GM21737 (cell line): Measurements from ENCODE around the gene LMAN2.
A peak's percentile ranks its signal among the peaks of the same experiment; 100 is the strongest.
"Not testable (repeated sequence)": the region's sequence is repeated elsewhere in the genome, so short reads cannot be mapped to it uniquely, and the experiment has no call there.

ENCODE experiments used
- ATAC-seq: cut with Tn5 transposase; IDR thresholded peaks from one replicate; pipeline ENCODE4 v1.9.1; 2021; ENCODE audit warnings: mild to moderate bottlenecking, moderate library complexity; ENCODE audit not compliant: unreplicated experiment

The LMAN2 gene

GRCh38 chr5:177309351-177310191 lies 41.9 kb downstream of the LMAN2 start:
- ATAC-seq, result no peak

- no peak for ATAC-seq
Measured at GRCh38 chr5:177308740-177309139, 42.7 kb downstream of the LMAN2 start.

DNA sequence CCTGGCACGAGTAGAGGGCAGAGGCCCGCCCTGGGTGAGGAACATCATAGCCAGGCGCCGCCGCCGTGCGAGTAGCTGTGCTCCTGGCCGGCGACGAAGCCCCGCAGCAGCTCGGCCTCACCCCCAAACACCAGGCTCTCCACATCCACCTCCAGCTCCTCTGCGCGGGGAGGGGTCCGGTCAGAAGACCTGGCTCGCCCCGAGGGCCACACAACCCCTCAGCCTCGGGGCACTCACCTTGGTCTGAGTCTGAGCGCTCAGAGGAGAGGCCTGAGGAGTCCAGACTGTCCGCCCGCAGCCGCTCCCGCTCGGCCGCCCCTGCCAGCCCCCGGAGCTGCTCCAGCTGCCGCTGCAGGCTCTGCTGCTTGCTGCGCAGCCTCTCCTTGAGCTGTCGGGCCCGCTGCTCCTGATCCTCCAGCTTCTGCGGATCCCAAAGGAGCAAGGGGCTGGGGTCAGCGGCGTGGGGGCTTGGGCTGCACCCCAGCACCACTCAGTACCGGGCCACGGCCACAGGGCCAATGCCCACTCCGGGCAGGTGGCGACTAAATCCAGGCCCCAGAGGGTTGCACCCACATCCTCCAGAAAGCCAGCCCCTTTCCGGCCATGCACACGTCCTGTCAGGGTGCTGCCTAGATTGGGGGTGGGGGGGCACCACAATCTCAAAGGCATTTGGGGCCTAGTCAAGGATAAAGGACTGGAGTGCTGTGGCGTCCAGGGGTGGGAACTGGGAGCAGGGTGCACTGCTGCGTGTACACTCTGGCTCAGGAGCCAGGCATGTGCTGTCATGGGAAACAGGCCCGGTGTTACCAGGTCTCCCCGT lies 43.7 kb downstream of the LMAN2 start:
- no peak for ATAC-seq

DNA sequence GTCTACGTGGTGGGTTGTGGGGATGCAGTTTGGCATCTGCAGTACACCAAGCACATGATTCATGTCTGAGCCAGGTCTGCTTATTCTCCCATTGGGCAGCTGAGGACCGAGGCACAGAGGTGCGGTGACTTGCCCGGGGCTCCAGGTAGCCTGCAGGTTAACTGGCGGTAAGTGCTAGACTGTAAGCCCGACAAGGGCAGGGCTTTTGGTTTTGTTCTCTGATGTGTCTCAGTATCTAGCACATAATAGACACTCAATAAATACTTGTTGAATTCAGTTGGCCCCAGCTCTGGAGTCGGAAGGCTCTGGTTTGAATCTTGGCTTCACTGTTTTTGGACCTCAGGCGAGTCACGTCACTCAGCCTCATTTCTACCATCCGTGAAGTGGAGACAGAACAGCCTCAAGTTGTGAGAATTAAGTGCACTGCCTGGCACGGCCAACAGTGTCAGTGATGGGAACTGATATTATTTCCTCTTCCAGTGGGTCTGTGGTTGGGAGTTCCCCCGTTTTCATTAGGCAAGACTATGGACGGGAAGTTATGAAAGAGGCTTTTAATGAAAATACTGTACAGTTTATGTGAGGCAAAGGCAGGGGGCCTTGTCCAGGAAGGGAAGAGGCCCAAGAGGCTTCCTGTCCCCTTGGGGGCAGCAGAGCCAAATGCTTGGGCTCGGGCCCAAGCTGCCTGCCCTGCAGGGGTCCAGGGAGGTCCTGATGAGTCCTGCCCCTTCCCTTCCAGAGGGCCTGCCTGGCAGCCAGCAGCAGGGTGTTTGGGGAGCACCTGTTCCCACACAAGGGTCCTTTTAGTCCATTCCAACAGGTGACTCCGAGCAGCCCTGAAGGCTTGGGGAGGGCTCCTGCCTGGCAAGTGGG lies 44.6 kb downstream of the LMAN2 start:
- ATAC-seq, result no peak

- not testable (repeated sequence) for ATAC-seq
Measured at GRCh38 chr5:177306103-177306640, 45.3 kb downstream of the LMAN2 start.

DNA sequence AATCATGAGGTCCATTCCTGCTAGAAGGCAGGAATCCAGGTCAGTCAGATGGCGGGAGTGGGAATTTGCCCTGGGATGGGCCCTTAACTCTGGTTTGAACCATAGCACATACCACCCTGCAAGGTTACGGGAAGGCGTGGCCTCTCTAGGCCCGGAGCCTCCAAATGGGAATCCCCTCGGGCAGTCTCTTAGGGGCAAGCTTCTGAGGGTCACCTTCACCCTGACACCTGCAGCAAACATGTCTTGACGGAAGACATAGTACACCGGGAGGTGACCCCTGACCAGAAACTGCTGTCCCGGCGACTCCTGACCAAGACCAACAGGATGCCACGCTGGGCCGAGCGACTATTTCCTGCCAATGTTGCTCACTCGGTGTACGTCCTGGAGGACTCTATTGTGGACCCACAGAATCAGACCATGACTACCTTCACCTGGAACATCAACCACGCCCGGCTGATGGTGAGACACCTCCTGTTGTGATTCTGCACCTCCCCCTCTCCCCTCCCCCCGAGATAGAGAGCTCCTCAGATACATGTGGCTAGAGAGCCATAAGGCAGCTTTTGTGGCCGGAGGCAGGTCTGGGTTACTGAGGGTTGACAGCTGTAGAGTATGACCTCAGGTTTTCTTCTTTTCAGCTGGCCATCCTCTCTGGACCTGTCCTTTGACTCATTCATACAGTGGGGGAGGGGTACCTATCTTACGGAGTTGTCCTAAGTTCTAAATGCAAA lies 46.9 kb downstream of the LMAN2 start:
- no peak for ATAC-seq

- no peak for ATAC-seq
Measured at GRCh38 chr5:177303925-177304391, 47.5 kb downstream of the LMAN2 start.

- ATAC-seq, result peak; percentile 43
Measured at GRCh38 chr5:177303121-177303924, 48.1 kb downstream of the LMAN2 start, which contains the start of the genes PRELID1 and RAB24. Gene PRELID1 (plus strand): TSS chr5:177303799. CDS start chr5:177303986, 187 bp downstream. Gene RAB24 (minus strand): TSS chr5:177303719. CDS start chr5:177303288, 431 bp downstream.

GRCh38 chr5:177302354-177303110 lies 48.9 kb downstream of the LMAN2 start:
- ATAC-seq, result no peak

DNA sequence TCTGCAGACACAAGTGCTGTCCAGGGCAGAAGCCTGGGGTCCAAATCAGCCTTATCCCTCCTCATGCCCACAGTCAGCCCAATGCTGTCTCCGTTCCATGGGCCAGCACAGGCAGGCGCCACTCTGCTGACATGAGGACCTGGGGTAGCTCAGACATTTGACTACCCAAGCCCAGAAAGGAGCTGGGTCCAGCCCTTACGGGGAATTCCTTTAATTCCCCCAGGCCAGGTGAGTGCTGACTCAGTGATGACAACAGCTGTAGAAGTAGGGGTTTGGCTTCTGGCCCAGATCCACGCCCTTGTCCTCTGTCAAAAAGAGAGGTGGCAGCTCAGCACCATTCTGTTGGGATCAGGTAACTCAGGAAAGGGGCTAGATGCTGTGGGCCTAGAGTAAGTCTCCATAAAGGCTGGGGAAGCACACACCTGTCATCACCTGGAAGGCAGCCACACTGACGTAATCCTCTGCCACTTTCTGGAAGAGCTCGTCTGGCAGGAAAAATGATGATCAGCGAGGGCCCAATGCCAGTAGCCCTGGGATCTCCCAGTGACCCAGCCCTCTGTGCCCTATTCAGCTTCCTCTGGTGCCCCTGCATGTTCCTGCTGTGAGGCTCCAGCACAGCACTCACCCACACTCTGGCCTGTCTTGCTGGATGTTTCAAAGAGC lies 49.8 kb downstream of the LMAN2 start:
- no peak for ATAC-seq

DNA sequence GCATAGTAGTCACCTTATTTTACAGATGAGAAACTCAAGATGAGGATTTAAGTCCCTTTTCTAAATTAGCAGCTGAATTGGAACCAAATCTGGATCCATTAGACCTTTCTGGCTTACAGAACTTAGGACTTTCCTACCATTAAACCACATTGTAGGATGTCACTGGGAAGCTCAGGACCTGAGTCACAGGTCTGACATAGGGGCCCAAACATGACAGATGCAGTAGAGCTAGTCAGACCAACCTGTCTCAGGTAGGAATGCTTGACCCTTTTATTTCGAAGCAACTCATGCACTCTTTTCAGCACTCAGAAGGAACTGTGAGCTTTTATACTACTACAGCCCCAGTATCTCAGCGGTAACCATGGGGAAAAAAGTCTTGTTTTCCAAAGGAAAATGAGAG lies 50.5 kb downstream of the LMAN2 start:
- ATAC-seq, result no peak

- ATAC-seq, result peak; percentile 38
Measured at GRCh38 chr5:177300236-177300880, 51.1 kb downstream of the LMAN2 start.

- no peak for ATAC-seq
Measured at GRCh38 chr5:177299697-177300096, 51.8 kb downstream of the LMAN2 start.

DNA sequence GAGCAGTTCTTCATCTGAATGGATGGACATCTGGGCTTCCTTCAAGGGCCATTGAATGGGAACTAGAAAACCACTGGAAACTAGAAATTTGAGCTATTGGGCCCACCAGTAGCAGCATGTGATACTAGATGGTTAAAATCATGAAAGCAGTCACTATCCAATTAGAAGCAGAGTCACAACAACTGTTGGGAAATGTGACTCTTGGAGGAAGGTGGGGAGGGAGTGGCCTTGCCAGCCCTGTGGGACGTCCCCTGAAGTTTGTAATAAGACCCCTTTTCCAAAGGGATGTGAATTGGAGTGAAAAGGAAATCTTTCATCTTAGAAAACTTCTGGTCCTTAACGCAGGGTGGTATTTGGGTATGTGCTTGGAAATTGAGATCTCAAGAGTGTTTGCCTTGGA lies 53.5 kb downstream of the LMAN2 start:
- no peak for ATAC-seq

- no peak for ATAC-seq
Measured at GRCh38 chr5:177296581-177296980, 54.9 kb downstream of the LMAN2 start.

GRCh38 chr5:177295924-177296323 lies 55.5 kb downstream of the LMAN2 start:
- no peak for ATAC-seq

DNA sequence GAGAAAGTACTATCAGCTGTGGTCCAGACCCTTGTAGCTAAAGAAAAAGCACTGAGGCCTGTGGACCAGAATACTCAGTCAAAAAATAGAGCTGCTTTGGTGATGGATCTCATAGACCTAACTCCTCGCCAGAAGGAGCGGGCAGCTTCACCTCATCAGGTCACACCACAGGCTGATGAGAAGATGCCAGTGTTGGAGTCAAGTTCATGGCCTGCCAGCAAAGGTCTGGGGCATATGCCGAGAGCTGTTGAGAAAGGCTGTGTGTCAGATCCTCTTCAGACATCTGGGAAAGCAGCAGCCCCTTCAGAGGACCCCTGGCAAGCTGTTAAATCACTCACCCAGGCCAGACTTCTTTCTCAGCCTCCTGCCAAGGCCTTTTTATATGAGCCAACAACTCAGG lies 56.8 kb downstream of the LMAN2 start:
- ATAC-seq, result no peak
